Activated T-helper 17 cell treated with anti-CD3 and anti-CD28 coated beads, Interleukin-2, amount 50 U/mL, for 72 hours (primary cell): Measurements from ENCODE around the gene SORL1. TPM values are rescaled to one million over a fixed set of nuclear protein-coding genes. Genes with fewer than 3 reads are reported as not detected.
A peak's percentile ranks its signal among the peaks of the same experiment; 100 is the strongest.

Source experiments
- ATAC-seq: fragments of 150-1000 bp; cut with Tn5 transposase; replicated peaks from 2 replicates; pipeline ENCODE4 v1.10.0; 2021; ENCODE audit warnings: mild to moderate bottlenecking, moderate library complexity
- H3K27ac Mint-ChIP-seq: one replicate; pipeline ENCODE4 v1.8.0; 2022; ENCODE audit warnings: mixed read lengths
- H3K27me3 Mint-ChIP-seq: one replicate; pipeline ENCODE4 v1.8.0; 2022; ENCODE audit warnings: mixed read lengths
- H3K36me3 Mint-ChIP-seq: one replicate; pipeline ENCODE4 v1.8.0; 2022; ENCODE audit warnings: low read depth, mild to moderate bottlenecking, mixed read lengths
- H3K4me1 Mint-ChIP-seq: one replicate; pipeline ENCODE4 v1.8.0; 2022; ENCODE audit warnings: mixed read lengths
- H3K4me3 Mint-ChIP-seq: one replicate; pipeline ENCODE4 v1.8.0; 2022; ENCODE audit warnings: mild to moderate bottlenecking, mixed read lengths
- H3K9me3 Mint-ChIP-seq: one replicate; pipeline ENCODE4 v1.8.0; 2022; ENCODE audit warnings: mixed read lengths
- total RNA-seq, 2 donors: library from RNA; stranded (reverse); gene quantifications; one replicate each; pipeline ENCODE4 v1.2.3, GENCODE V29; 2022

SORL1 gene
- total RNA-seq, 2 donors from 2014 or later = 47.1 to 98.5 TPM

DNA sequence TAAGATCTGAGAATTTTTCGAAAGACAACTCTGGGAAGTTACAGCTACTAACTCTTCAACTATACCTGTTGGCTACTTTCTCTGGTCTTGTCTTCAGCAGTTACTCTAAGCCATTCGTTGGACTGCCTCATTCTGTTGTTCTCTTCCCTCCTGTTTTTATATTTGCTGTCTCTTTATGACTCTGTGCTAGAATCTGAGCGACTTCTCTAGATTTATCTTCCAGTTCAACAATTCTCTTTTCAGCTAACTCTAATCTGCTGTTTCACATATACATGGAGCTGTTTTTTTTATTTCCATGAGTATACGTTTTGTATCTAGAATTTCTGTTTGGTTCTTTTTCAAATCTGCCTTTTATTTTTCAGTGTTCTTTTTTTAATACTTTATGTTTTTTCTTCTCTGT lies 128.0 kb downstream of the SORL1 start:
- H3K27me3 Mint-ChIP-seq = no peaks in the 10 kb centered on the region
- H3K27ac Mint-ChIP-seq = no peak overlapping the region

DNA sequence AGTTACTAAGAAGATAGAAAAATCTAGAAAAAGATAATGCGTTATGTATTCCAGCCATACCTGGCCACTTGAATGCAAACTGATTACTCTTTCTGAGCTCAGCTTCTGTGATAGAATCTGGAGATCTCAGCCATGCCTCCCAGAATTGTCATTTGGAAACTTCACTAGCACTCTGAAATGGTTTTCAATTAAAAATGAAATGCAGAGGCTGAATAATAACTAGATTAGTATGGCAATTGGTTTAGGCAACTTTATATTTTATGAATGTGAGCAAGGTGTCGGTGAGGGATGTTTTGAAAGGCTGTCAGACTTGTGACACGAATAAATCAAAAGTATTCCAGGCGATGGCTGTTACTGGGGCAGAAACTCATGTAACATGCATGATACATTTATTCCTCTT lies 129.5 kb downstream of the SORL1 start:
- Mint-ChIP-seq H3K4me3 (peak overlapping the region; percentile 78), H3K27ac (peak overlapping the region; percentile 80), H3K36me3 (peaks cover 91% of the 10 kb centered on the region), H3K9me3 (no peaks in the 10 kb centered on the region), H3K4me1 (peaks cover 37% of the 10 kb centered on the region), H3K27me3 (no peaks in the 10 kb centered on the region)
- peak; percentile 56 for ATAC-seq

More for the DNA sequence above, 128.0 kb downstream of the SORL1 start:
- no peaks in the 10 kb centered on the region for H3K9me3 Mint-ChIP-seq
- peaks cover 33% of the 10 kb centered on the region for H3K4me1 Mint-ChIP-seq
- ATAC-seq = no peak
- H3K4me3 Mint-ChIP-seq = no peak overlapping the region
- peaks cover 91% of the 10 kb centered on the region for H3K36me3 Mint-ChIP-seq

DNA sequence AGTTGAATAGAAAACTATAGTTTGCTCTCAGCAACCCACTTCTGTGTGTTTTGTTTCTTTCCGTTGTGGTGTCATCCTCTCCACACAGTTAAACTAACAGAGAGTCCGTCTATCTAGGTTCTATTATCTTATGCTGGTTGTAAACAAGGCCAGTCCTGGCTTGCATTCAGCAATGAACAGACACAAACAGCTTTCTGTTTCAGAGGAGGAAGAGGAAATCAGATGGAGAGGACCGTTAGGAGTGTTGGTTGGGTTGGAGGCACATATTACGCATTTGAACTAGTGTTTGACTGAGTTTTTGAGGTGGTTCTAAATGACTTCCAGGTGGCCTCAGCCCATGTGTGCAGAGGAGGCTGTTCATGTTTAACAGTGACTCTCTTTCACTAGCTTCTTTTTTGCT lies 130.2 kb downstream of the SORL1 start:
- Mint-ChIP-seq H3K27ac (peak overlapping the region; percentile 80), H3K4me1 (peaks cover 34% of the 10 kb centered on the region), H3K9me3 (no peaks in the 10 kb centered on the region), H3K36me3 (peaks cover 90% of the 10 kb centered on the region), H3K4me3 (peak overlapping the region; percentile 78), H3K27me3 (no peaks in the 10 kb centered on the region)
- peak; percentile 76 for ATAC-seq

DNA sequence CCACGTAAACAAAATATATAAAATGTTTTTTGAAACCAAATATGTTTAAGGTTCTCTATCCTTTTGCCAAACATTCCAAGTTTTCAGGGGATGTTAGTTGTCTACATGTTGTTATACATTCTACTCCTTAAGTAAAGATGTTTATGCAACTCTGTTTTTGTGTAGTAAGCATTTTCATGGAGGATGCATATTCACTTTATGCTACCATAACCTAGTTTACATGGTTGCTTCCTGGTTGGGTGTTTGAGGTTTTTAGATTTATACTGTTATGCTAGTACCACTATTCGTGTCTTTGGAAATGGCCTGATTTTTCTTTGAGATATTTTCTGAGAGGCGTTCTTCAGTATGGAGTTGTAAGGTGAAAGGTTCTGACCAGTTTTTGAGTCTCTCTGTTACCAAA lies 131.7 kb downstream of the SORL1 start:
- no peak for ATAC-seq
- Mint-ChIP-seq H3K27me3 (no peaks in the 10 kb centered on the region), H3K4me1 (peaks cover 29% of the 10 kb centered on the region), H3K9me3 (no peaks in the 10 kb centered on the region), H3K27ac (peak overlapping the region; percentile 70), H3K36me3 (peaks cover 89% of the 10 kb centered on the region), H3K4me3 (peak overlapping the region; percentile 27)

DNA sequence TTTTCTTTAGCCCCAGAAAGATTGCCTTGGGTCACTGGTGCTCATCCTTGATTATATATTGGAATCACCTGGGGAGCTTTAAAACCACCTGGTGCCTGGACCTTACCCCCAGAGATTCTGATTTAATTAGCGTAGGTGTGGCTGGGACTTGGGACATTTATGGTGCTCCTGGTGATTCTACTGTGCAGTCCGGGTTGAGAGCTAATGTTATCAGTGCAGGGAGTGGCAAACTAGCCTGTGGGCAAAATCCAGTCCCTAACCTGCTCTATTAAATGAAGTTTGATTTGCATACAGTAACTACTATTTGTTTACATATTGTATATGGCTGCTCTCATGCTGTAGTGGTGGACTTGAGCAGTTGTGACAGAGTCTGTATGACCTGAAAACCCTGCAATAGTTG lies 134.6 kb downstream of the SORL1 start:
- H3K4me1 Mint-ChIP-seq = peaks cover 32% of the 10 kb centered on the region

DNA sequence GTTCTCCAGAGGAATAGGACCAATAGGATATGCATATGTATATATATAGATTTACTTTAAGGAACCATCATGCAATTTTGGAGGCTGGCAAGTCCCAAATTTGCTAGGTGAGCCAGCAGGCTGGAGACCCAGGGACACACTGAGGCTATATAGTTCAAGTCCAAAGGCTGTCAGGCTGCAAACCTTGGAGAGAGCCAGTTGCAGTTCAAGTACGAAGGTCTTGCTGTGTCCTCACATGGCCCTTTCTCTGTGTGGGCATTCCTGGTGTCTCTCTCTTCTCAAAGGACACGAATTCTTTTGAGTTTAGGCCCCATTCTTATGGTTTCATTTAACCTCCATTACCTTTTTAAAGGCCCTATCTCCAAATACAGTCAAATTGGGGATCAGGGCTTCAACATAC lies 135.1 kb downstream of the SORL1 start:
- ATAC-seq = no peak
- peaks cover 29% of the 10 kb centered on the region for H3K4me1 Mint-ChIP-seq
- H3K27me3 Mint-ChIP-seq = no peaks in the 10 kb centered on the region
- H3K27ac Mint-ChIP-seq = no peak overlapping the region
- no peak overlapping the region for H3K4me3 Mint-ChIP-seq
- H3K36me3 Mint-ChIP-seq = peaks cover 92% of the 10 kb centered on the region
- no peaks in the 10 kb centered on the region for H3K9me3 Mint-ChIP-seq

More for the DNA sequence above, 134.6 kb downstream of the SORL1 start:
- no peaks in the 10 kb centered on the region for H3K27me3 Mint-ChIP-seq
- H3K27ac Mint-ChIP-seq = no peak overlapping the region
- ATAC-seq = no peak
- no peaks in the 10 kb centered on the region for H3K9me3 Mint-ChIP-seq
- H3K4me3 Mint-ChIP-seq = no peak overlapping the region
- H3K36me3 Mint-ChIP-seq = peaks cover 89% of the 10 kb centered on the region

DNA sequence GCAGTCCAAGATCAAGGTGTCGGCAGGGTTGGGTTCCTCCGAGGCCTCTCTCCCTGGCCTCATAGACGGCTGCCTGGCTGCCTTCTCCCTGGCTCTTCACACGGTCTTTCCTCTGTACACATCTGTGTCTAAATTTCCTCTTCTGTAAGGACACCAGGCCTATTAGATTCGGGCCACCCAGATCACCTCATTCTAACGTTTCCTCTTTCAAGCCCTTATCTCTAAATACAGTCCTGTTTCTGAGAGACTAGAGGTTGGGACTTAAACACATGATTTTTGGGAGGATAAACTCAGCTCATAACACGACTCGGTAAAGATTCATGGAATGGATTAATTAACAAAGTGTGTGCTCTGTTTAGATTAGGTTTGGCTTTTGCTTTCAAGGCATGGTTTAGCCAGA lies 136.6 kb downstream of the SORL1 start:
- no peak for ATAC-seq
- Mint-ChIP-seq H3K9me3 (no peaks in the 10 kb centered on the region), H3K36me3 (peaks cover 97% of the 10 kb centered on the region), H3K4me3 (no peak overlapping the region), H3K4me1 (peaks cover 19% of the 10 kb centered on the region), H3K27me3 (no peaks in the 10 kb centered on the region), H3K27ac (no peak overlapping the region)

DNA sequence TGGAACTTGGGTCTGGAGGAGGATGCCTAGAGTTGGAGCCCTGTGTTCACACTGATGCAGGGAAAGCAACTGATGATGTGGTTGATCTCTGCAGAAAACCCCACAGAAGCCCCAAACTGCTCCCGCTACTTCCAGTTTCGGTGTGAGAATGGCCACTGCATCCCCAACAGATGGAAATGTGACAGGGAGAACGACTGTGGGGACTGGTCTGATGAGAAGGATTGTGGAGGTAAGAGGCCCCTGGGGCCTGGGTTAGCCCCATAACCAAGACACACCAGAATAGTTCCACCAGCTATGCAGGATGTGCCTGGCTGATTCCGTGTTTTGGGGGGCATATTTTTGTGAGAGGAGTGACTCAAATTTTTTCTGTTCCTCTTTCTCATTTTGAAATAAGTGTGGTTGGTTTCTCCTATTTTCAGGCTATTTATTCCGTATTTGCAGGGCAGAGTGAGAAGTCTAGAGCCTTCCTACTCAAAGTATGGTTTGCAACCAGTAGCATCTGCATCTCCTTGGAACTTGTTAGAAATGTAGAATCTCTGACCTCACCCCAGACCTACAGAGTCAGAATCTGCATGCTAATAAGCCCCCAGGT lies 137.9 kb downstream of the SORL1 start:
- peak overlapping the region; percentile 30 for H3K4me3 Mint-ChIP-seq
- H3K27ac Mint-ChIP-seq = peak overlapping the region; percentile 79
- no peaks in the 10 kb centered on the region for H3K27me3 Mint-ChIP-seq
- peaks cover 13% of the 10 kb centered on the region for H3K4me1 Mint-ChIP-seq
- H3K9me3 Mint-ChIP-seq = no peaks in the 10 kb centered on the region
- peaks cover 98% of the 10 kb centered on the region for H3K36me3 Mint-ChIP-seq
- peak; percentile 85 for ATAC-seq

DNA sequence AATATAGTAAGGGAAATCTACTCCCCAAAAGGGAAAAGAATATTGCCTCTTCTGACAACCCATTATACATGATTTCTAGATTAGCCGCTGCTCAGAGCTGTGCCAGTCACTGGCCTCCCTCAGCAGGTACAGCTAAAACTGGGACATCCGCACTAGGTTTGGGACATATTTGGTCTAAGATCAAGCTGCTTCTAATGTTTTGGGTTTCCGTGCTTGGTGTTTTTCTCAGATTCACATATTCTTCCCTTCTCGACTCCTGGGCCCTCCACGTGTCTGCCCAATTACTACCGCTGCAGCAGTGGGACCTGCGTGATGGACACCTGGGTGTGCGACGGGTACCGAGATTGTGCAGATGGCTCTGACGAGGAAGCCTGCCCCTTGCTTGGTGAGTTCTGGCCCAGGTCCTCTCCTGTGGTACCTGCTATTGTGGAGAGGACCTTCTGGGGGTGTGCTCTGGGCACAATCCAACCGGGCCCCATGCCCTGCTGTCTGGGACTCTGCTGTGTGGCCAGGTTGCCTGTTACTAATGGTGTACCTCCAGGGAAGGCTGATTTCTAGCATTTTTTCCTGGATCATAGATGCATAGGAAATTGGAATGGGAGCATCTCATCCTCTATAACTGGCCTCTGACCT lies 138.8 kb downstream of the SORL1 start:
- Mint-ChIP-seq H3K36me3 (peaks cover 98% of the 10 kb centered on the region), H3K9me3 (no peaks in the 10 kb centered on the region), H3K4me3 (peak overlapping the region; percentile 30), H3K4me1 (peaks cover 13% of the 10 kb centered on the region), H3K27ac (peak overlapping the region; percentile 79), H3K27me3 (no peaks in the 10 kb centered on the region)
- ATAC-seq = no peak

DNA sequence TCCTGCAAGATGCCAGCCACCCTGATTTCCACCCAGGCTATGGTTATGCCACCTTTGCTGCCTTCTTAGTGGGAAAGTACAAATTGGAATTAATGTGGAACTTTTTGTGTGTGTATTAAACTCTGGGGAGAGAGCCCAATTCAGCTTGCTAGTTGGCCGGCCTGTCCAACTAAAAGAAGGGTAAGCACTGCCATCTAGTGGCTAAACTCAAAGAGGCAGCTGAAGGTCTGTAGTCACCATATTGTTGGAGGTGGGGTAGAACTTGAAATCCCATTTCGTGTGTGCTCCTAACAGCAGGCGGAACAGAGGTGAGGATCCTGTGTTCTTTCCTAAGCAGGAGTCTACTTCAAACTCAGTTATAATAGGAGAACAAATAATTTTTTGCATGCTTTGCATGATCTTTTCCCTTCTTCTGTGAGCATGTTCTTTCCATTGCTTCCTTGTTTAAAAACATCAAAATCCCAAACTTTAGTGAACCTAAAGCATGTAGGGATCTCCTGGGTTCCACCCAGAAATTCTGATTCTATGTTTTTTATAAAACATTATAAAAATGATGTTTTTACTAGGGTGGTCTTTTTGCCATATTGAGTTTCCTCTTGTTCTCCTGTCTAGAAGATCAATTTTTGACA lies 139.4 kb downstream of the SORL1 start:
- Mint-ChIP-seq H3K4me3 (peak overlapping the region; percentile 30), H3K4me1 (peaks cover 10% of the 10 kb centered on the region), H3K27me3 (no peaks in the 10 kb centered on the region), H3K27ac (no peak overlapping the region), H3K9me3 (no peaks in the 10 kb centered on the region), H3K36me3 (peaks cover 98% of the 10 kb centered on the region)
- ATAC-seq = peak; percentile 59

DNA sequence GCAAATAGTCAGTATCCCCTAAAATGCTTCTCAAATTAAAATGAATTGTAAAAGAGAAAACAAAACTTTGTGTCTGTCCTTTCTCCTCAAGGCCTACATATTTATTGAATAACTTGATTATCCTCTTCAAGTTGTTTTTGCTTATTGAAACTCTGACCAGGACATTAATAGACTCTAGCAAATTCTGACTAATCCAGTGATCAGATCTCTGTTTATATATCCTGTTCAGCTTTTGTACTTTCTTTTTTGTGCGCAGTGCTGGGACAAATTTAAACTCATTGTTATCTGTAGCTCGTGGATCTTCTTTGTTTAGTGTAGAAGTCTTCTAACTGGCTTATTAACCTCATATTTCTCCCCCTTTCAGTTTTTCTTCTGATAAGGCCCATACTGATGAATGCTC lies 140.6 kb downstream of the SORL1 start:
- Mint-ChIP-seq H3K36me3 (peaks cover 100% of the 10 kb centered on the region), H3K27ac (no peak overlapping the region), H3K27me3 (no peaks in the 10 kb centered on the region), H3K4me1 (peaks cover 10% of the 10 kb centered on the region), H3K9me3 (no peaks in the 10 kb centered on the region), H3K4me3 (no peak overlapping the region)
- ATAC-seq = no peak

DNA sequence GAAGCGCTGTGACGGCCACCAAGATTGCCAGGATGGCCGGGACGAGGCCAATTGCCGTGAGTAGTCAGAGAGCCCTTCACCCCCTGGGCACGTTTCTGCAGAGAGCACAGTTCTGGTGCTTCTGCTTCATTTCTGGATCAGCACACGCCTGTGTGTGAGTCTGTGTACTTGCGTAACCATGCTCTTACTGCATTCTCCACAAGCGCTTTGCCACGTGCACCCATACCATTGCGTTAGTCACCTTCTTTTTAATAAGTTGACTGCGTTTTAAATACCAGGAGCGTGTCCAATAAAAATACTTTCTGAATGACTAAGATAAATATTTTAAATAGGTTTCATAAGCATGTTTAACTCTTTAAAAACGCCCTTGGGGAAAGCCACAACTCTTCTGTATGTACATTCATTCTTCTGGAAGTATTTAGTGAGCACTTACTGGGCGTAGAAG lies 143.6 kb downstream of the SORL1 start:
- peaks cover 5% of the 10 kb centered on the region for H3K4me1 Mint-ChIP-seq
- peaks cover 98% of the 10 kb centered on the region for H3K36me3 Mint-ChIP-seq

DNA sequence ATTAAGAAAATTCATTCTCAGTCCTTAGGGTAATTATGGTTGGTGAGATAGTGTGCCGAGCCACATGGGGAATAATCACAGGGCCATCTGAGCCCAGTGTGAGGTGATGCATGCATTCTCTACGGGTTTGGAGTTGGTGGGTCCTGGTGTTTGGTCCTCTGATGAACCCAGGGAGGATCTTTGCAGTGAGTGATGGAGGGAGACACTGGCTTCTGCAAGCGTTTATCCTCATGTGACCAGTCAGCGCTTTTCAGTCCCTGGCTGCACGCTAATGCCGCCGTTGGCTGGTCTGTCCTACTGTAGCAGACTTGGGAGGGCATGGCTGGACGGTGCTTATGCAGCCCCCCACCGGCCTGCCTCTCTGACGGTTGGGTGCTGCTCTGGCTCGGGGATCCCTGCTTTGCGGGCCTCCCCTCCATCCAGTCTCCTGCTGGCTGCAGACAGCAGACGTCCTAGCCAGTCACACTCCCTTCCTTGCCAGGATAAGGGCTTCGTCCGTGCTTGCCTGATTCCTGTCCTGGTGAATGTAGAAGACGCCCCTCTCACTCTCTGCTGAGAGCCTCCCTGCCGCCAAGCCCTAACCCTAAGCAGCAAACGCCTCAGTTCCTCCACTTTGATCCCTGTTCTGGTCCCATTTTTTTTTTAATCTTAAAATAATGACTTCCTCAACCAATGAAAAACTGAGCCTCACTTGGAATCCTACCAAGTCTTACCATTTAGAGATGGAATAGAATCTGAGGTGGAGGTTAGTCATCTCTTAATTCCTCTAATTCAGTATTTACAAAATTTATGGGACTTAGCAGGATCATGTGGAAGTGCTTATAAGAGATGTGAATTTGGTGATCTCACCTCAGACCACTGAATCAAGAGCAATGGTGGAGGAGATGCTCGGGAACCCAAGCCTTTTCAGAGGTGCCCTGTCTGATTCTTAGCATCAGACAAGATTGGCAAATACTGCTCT lies 144.4 kb downstream of the SORL1 start:
- Mint-ChIP-seq H3K36me3 (peaks cover 93% of the 10 kb centered on the region), H3K4me3 (no peak overlapping the region), H3K9me3 (no peaks in the 10 kb centered on the region), H3K4me1 (peaks cover 5% of the 10 kb centered on the region), H3K27ac (no peak overlapping the region), H3K27me3 (no peaks in the 10 kb centered on the region)
- ATAC-seq = no peak

More for the DNA sequence above, 143.6 kb downstream of the SORL1 start:
- H3K9me3 Mint-ChIP-seq = no peaks in the 10 kb centered on the region
- no peaks in the 10 kb centered on the region for H3K27me3 Mint-ChIP-seq
- no peak overlapping the region for H3K4me3 Mint-ChIP-seq
- H3K27ac Mint-ChIP-seq = no peak overlapping the region
- no peak for ATAC-seq

DNA sequence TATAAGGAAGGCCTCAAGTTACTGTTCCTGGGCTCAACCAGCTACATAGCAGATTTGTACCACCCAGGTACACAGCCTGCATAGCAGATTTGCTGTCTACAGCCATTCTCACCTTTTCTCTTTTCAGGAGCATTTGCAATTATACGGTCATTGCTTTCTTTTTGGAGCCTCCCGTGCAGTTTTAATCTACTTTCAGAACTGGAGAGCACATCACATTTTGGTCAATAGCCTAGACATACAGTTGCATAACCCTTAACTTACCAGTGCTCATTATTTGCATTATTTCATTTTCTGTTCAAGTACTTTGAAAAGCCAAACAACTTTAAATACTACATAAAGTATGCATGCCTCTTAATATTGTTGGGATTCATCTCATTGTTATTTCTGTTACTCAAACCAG lies 151.2 kb downstream of the SORL1 start:
- H3K27ac Mint-ChIP-seq = no peak overlapping the region
- H3K36me3 Mint-ChIP-seq = peaks cover 92% of the 10 kb centered on the region
- peaks cover 1% of the 10 kb centered on the region for H3K4me1 Mint-ChIP-seq
- no peaks in the 10 kb centered on the region for H3K9me3 Mint-ChIP-seq
- H3K27me3 Mint-ChIP-seq = no peaks in the 10 kb centered on the region
- no peak overlapping the region for H3K4me3 Mint-ChIP-seq
- ATAC-seq = no peak
